H4 (cell line): ENCODE results near the gene TGM4. TPM values are rescaled to one million over a fixed set of nuclear protein-coding genes. Genes with fewer than 3 reads are reported as not detected.
A peak's percentile ranks its signal among the peaks of the same experiment; 100 is the strongest.

Source experiments
- DNase-seq: peaks from one replicate; pipeline ENCODE4 v3.0.0-alpha.2; 2015; ENCODE audit warnings: low spot score
- total RNA-seq: library from RNA; depleted of rRNA; stranded (reverse); fragments of >200 nt; shearing (Covaris generic); gene quantifications from 2 replicates; pipeline ENCODE4 v1.2.3, GENCODE V29; 2014

TGM4 gene
- total RNA-seq, 1 experiment from 2014 or later = not detected

- no peak for DNase-seq
Observed at GRCh38 chr3:44880284-44880683, 5.9 kb downstream of the TGM4 start.

- no peak for DNase-seq
Observed at GRCh38 chr3:44883213-44883955, 9.0 kb downstream of the TGM4 start.

GRCh38 chr3:44883999-44884431, 9.6 kb downstream of the TGM4 start:
- peak; percentile 80 for DNase-seq

- peak; percentile 69 for DNase-seq
Observed at GRCh38 chr3:44885618-44886017, 11.2 kb downstream of the TGM4 start.

GRCh38 chr3:44886561-44886960, 12.2 kb downstream of the TGM4 start:
- no peak for DNase-seq

- no peak for DNase-seq
Observed at GRCh38 chr3:44887101-44887500, 12.7 kb downstream of the TGM4 start.

- DNase-seq = no peak
Observed at GRCh38 chr3:44890258-44890657, 15.8 kb downstream of the TGM4 start.

GRCh38 chr3:44890852-44891251, 16.4 kb downstream of the TGM4 start:
- DNase-seq = no peak

GRCh38 chr3:44892689-44893088, 18.3 kb downstream of the TGM4 start:
- DNase-seq = no peak

GRCh38 chr3:44893097-44893496, 18.7 kb downstream of the TGM4 start:
- peak; percentile 22 for DNase-seq

GRCh38 chr3:44894485-44894884, 20.1 kb downstream of the TGM4 start:
- DNase-seq = no peak

GRCh38 chr3:44896440-44896839, 22.0 kb downstream of the TGM4 start:
- no peak for DNase-seq

- no peak for DNase-seq
Observed at GRCh38 chr3:44899683-44900367, 25.4 kb downstream of the TGM4 start.

- no peak for DNase-seq
Observed at GRCh38 chr3:44902628-44903027, 28.2 kb downstream of the TGM4 start.

GRCh38 chr3:44903314-44903713, 28.9 kb downstream of the TGM4 start:
- DNase-seq = no peak

GRCh38 chr3:44903751-44904150, 29.3 kb downstream of the TGM4 start:
- no peak for DNase-seq

- no peak for DNase-seq
Observed at GRCh38 chr3:44905446-44906157, 31.2 kb downstream of the TGM4 start.

- DNase-seq = no peak
Observed at GRCh38 chr3:44906997-44907396, 32.6 kb downstream of the TGM4 start.

GRCh38 chr3:44907612-44908011, 33.2 kb downstream of the TGM4 start:
- DNase-seq = no peak

GRCh38 chr3:44909063-44909462, 34.7 kb downstream of the TGM4 start:
- no peak for DNase-seq

- DNase-seq = no peak
Observed at GRCh38 chr3:44910693-44911092, 36.3 kb downstream of the TGM4 start.

GRCh38 chr3:44913868-44914468, 39.6 kb downstream of the TGM4 start:
- DNase-seq = peak; percentile 41
